NB4 (cell line): ENCODE data around the gene MOCOS.

ENCODE experiments used
- DNase-seq: peaks from one replicate; pipeline ENCODE4 v3.0.0; 2010; ENCODE audit warnings: low read depth
- H3K4me3 ChIP-seq: one replicate; pipeline ENCODE4 v1.5.1; 2011; ENCODE audit warnings: mild to moderate bottlenecking, low read depth, low read length, moderate library complexity
- CTCF ChIP-seq: IDR thresholded peaks from one replicate; pipeline ENCODE4 v1.5.1; 2012; ENCODE audit warnings: low read depth, low read length
- MAX ChIP-seq: IDR thresholded peaks from 2 replicates; pipeline ENCODE4 v1.6.1; 2011; ENCODE audit warnings: low read depth, low read length
- MYC ChIP-seq: IDR thresholded peaks from 2 replicates; pipeline ENCODE4 v1.6.1; 2011; ENCODE audit warnings: low read depth, low read length
- POLR2A ChIP-seq: IDR thresholded peaks from 2 replicates; pipeline ENCODE4 v1.6.1; 2011; ENCODE audit warnings: mild to moderate bottlenecking; ENCODE audit not compliant: insufficient read length; ENCODE audit errors: extremely low read depth

Gene MOCOS

GRCh38 chr18:36181898-36182506, 5.3 kb upstream of the MOCOS start:
- DNase-seq, result no peak
- H3K4me3 ChIP-seq, result no peak overlapping the region
- TF ChIP-seq CTCF, result no peak
- TF ChIP-seq MAX, result no peak
- no peak for TF ChIP-seq POLR2A
- no peak for TF ChIP-seq MYC

GRCh38 chr18:36183033-36183432, 4.3 kb upstream of the MOCOS start:
- no peak overlapping the region for H3K4me3 ChIP-seq
- TF ChIP-seq MAX (no peak), MYC (no peak), CTCF (no peak), POLR2A (no peak)

GRCh38 chr18:36183987-36184386, 3.3 kb upstream of the MOCOS start:
- no peak for TF ChIP-seq MAX
- no peak for TF ChIP-seq POLR2A
- TF ChIP-seq CTCF, result no peak
- TF ChIP-seq MYC, result no peak
- DNase-seq, result no peak

More at GRCh38 chr18:36183033-36183432, 4.3 kb upstream of the MOCOS start:
- no peak for DNase-seq

GRCh38 chr18:36185157-36185556, 2.1 kb upstream of the MOCOS start:
- DNase-seq, result no peak
- TF ChIP-seq MYC (no peak), POLR2A (no peak), CTCF (no peak), MAX (no peak)
- H3K4me3 ChIP-seq, result no peak overlapping the region

More at GRCh38 chr18:36183987-36184386, 3.3 kb upstream of the MOCOS start:
- no peak overlapping the region for H3K4me3 ChIP-seq

GRCh38 chr18:36185901-36186460, 1.3 kb upstream of the MOCOS start:
- no peak for DNase-seq
- TF ChIP-seq MYC, result no peak
- TF ChIP-seq POLR2A, result no peak
- TF ChIP-seq CTCF, result no peak
- no peak for TF ChIP-seq MAX
- H3K4me3 ChIP-seq, result no peak overlapping the region
